Renal pelvis (tissue), 12 donors: Measurements from ENCODE around the gene LIPN. TPM values are rescaled to one million over a fixed set of nuclear protein-coding genes. Genes with fewer than 3 reads are reported as not detected.
"Not testable (repeated sequence)": the region's sequence is repeated elsewhere in the genome, so short reads cannot be mapped to it uniquely, and the experiment has no call there.

Experiments used
- DNase-seq: peaks from one replicate; pipeline ENCODE4 v3.0.0-alpha.2; 2013
- long read RNA-seq, 16 experiments: transcript quantifications; one replicate each; lab custom pipeline, GENCODE V29; 2026
- polyA plus RNA-seq, 3 donors: library from polyadenylated mRNA; unstranded; fragments of 120-200 nt; gene quantifications; one replicate each; pipeline ENCODE4 v1.2.1, GENCODE V29; 2013; ENCODE audit not compliant: insufficient read length in 3 of 3

The LIPN gene, protein sequence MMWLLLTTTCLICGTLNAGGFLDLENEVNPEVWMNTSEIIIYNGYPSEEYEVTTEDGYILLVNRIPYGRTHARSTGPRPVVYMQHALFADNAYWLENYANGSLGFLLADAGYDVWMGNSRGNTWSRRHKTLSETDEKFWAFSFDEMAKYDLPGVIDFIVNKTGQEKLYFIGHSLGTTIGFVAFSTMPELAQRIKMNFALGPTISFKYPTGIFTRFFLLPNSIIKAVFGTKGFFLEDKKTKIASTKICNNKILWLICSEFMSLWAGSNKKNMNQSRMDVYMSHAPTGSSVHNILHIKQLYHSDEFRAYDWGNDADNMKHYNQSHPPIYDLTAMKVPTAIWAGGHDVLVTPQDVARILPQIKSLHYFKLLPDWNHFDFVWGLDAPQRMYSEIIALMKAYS
- polyA plus RNA-seq: not detected
- long read RNA-seq, donor 1: 0 reads
- long read RNA-seq, donor 2: 0 reads
- long read RNA-seq, donor 3: 0 reads
- long read RNA-seq, donor 4: 0 reads
- long read RNA-seq, donor 5: 0 reads
- long read RNA-seq, donor 6: 0 reads
- long read RNA-seq, donor 7: 0 reads
- long read RNA-seq, donor 8: 0 reads
- long read RNA-seq, donor 9: 0 reads
- long read RNA-seq, donor 10: 0 reads
- long read RNA-seq, donor 11: 0 reads
- long read RNA-seq, donor 12: 0 reads
- long read RNA-seq, donor 13: 0 reads
- long read RNA-seq, donor 14: 0 reads
- long read RNA-seq, donor 15: 0 reads
- long read RNA-seq, donor 16: 0 reads

DNA sequence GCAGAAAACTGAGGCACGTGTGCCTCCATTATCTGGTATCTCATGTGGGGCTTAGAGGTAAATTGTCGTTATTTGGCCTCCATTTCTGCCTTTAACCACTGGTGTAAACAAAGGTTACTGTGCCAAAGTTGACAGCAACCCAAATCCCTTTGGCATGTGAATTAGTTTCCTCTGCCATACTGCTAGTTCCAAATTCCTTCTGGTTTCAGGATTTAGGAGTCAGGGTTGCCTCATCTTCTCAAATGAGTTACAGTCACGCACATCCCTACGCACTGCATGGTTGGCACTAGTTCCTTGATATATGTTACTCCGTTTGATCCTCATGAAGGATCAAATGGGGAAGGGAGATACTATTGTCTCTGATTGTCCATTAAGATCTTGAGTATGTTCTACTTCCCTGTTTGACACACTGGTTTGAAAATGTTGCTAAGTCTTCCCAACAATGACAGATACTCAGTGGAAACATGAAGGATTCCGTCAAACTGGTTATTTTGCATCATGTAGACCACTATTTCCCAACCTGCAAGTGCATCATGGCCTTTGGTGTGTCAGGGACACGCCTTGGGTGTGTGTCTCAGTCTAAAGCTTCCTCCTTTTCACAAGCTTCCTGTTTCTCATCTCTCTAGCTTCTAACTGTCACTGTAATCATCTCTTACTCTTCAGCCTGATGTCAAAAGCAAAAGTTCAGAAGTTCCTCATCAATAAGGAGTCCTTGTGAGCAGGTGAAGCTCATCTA lies at the start of gene LIPN:
TSS of gene LIPN (plus strand) at position 655 of the 736 bp plus-strand sequence. CDS start 1,386 bp downstream, outside the sequence.
- no peak for DNase-seq

DNA sequence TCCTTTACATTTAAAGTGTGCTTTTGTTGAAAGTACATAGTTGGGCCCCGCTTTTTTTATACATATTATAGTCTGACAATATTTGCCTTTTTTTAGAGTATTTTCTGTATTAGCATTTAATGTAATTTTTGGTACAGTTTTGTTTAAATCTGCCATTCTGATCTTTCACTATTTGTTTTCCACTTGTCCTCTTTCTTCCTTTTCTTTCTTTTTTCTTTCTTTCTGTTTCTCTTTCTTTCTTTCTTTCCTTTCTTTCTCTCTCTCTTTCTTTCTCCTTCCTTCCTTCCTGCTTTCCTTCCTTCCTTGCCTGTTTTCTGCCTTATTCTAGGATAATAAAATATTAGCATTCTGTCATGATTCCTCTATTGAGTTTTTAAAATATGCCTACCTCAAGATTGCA lies 44.3 kb upstream of the LIPN start:
- DNase-seq: no peak

DNA sequence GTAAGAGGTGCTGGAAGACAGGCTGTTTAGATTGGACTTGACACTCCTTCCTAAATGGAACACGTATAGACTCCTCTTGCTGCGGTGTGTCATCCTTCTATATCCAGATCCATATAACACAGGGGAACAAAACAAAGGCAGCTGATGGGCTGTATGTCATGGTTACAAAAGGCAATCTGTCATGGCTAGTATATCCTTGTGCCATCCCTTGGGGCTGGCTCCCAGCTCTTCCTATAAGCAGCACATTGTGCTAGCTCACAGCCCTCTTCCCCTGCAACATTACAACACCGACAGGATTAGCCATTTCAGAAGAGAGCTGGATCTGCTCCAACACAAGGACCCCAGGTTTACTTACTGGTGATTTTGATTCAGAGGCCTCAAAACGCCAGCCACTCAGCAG lies 38.4 kb upstream of the LIPN start:
- no peak for DNase-seq

DNA sequence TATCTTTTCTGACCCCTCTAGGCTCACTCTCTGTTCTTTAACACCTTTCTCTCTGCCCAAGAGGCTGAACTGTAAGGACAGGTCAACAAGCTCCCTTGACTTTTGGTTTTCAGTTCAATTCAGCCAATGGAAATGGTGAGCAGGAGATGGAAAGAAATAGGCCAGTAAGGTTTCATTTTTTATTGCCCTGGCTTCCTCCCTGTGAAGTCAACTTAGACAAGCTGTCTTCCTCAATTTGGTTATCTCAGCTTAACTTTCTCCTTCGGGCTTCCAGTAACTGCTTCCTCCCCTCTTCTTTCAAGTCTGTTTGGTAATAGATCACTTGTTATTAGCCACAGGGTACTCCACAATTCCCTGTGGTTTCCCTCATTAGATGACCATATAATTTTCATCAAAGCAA lies 34.0 kb upstream of the LIPN start:
- DNase-seq: no peak

DNA sequence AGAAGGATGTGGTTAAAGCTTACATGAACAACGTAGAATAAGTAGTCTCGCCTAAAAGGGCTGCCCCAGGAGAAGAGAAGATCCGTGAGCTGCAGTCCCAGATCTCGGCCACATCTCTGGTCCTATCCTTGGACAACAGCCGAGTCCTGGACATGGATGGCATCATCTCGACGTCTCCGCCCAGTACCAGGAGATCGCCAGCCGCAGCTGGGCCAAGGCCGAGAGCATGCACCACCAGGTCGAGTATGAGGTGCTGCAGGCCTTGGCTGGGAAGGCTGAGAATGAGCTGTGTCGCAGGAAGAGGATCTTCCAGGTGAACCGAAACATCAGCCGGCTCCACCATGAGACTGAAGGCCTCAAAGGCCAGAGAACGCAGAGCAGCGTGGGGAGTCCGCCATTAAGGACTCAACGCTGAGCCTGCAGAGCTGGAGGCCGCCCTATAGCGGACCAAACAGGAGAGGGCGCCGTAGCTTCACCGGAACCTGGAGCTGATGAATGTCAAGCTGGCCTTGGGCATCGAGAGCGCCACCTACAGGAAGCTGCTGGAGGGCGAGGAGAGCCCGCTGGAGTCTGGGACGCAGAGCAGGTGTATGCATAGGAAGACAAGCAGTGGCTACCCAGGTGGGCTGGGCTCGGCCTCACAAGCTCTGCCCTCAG lies 31.6 kb upstream of the LIPN start:
- DNase-seq: no peak

DNA sequence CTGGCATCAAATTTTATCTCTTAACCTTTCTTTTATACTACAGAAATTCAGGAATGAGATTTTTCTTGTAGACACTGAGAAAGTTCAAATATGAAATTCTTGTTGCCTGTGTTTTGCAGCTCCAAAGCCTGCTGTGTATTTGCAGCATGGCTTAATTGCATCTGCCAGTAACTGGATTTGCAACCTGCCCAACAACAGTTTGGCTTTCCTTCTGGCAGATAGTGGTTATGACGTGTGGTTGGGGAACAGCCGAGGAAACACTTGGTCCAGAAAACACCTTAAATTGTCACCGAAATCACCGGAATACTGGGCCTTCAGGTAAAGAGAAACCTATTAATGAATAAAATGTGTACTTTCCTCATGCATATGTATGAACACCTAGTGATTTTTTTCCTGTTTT lies 29.0 kb upstream of the LIPN start:
- no peak for DNase-seq

DNA sequence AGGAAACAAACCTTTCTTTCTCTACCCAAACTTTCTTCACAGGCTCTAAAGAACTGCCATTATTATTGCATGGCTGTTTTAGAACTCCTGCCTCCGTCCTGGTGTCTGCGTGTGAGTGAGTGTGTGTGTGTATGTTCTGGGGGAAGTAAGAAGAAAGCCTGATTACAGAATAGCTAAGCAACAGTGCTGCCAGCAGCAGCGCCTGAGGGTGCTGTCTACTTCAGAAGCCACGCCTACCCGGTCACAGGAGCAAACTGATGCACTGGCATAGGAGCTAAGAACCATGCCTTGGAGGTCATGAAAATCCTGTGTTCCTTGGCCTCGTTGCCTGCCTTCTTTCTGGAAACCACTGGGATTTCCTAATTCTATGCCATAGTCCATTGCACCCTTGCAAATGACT lies 28.5 kb upstream of the LIPN start:
- DNase-seq: no peak

DNA sequence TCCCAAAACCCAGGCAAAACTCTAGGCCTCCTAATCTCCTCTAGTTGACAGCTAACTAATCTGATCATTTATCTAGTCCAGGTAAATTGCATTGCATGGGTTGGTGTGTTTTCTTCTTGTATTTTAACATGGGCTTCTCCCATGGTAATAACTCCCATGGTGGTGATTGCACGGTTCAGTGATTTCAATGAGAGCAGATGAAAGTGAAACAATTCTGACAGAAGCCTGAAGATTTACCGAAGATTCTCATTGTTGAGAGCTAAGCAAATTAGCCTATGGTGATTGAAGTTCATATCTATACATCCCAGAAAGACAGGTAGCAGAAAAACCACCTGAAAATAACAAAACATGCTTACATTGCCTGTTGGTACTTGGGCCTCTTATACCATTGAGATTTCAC lies 26.6 kb upstream of the LIPN start:
- no peak for DNase-seq

DNA sequence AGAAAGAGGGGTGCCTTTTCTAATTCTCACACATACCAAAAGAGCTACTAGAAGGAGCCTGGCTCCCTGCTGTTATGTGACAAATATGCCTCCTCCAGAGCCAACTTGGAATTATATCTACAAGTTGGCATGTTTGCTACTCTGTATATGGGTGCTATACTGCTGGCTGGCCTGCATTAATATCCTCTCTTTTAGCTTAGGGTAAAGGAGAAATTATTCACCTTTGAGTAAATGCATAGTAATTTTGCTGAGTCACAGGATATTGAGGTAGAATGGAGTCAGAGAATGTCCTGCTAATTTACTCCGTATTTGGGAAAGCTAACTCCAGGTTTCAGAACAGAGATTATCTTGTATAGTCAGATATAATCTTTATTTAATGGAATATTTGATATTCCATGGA lies 24.2 kb upstream of the LIPN start:
- no peak for DNase-seq

DNA sequence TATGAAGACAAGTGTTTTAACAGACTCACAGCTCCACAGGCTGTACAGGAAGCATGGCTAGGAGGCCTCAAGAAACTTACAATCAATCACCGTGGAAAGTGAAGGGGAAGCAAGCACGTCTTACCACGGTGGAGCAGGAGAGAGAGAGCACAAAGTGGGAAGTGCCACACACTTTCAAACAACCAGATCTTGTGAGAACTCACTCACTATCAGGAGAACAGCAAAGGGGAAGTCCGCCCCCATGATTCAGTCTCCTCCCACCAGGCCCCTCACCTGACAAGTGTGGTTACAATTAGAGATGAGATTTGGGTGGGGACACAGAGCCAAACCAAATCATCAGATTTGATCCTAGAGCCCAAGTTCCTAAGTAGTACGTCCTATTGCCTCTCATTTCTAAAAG lies 17.9 kb upstream of the LIPN start:
- DNase-seq: not testable (repeated sequence)

DNA sequence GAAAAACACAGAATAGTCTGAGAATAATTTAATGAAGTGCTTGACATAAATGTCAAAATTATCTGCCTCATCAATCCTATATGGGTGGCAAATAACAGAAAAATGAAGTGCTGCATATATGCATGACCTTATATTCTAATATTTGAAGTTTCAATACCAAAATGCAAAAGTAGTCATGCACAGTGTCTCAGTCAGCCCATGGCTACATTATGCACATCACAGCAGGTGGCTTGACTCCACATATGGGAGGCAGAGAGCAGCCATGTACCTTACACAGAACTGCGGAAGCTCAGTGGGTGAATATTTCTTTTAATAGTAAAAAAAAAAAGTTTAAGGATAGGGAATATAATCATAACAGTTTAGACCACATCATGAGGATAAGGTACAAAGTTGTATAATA lies 17.4 kb upstream of the LIPN start:
- no peak for DNase-seq

DNA sequence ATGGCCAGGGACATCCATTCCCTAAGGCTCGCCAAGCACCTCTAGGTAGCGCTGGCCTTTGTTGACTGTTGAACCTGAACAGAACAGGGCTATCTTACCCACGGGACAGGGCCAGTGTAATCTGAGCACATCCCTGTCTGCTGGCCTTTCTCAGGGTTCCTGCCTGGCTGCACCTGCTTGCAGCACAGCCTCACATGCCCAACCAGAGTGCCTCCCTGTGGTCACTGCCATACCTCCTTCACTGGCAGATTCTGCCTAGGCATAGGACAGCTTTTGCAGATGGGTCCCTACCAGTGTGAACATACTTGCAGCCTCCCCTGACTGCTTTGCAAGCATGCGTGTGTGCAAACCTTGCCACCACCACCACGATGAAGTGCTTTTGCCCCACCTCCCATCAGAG lies 15.8 kb upstream of the LIPN start:
- no peak for DNase-seq

DNA sequence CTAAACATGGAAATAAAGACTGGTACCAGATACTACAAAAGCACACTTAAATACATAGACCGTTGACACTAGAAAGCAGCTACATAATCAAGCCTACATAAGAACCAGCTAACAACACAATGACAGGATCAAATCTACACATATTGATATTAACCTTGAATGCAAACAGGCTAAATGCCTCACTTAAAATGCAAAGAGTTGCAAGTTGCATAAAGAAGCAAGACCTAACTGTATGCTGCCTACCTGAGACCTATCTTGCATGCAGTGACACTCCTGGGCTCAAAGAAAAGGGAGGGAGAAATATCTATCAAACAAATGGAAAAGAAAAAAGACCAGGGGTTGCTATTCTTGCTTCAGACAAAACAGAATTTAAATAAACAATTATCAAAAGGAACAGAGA lies 14.2 kb upstream of the LIPN start:
- DNase-seq: no peak

DNA sequence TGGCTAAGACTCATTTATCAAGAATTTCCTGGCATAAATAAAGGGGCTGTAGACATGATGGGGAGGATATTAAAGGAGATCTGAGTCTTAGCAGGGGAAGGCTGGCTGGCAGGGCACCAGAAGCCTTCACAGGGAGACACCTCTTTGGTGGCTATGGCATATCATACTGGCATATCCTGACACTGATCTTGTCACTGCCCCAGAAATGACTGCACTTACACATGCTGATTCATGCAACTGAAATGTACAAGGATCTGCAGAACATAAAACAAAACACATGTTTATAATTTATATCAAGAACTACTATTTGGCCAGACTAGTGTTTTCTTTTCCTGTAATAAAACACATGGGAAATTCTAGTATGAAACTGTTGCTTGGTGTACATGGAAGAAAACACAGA lies 5.5 kb upstream of the LIPN start:
- peak; percentile 9 for DNase-seq

DNA sequence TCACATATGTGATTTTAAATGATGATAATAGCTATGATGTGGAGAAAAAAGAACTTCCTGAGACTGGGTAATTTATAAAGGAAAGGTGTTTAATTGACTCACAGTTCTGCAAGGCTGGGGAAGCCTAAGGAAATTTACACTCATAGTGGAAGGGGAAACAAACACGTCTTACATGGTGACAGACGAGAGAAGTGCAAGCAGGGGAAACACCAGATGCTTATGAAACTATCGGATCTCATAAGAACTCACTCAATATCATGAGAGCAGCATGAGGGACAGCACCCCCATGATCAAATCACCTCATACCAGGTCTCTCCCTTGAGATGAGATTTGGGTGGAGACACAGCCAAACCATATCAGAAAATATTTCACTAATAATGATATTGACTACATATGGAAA lies 4.1 kb upstream of the LIPN start:
- no peak for DNase-seq

DNA sequence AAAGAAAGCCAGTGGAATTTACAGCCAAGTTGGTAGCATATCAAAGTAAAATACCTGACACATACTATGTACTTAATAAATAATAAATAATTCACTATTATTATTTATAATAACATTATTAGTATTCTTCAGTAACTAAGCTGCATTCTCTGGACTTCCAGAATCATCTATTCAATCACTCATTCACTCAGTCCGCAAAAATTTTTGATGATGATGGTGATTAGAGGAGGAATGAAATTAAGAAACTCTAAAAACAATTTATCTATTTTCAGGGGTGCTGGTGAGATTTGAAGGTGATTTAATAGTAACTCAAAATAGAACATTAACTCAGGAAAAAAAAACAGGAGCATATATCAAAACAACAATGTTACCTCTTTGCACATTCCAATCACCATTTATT lies 3.2 kb upstream of the LIPN start:
- no peak for DNase-seq

DNA sequence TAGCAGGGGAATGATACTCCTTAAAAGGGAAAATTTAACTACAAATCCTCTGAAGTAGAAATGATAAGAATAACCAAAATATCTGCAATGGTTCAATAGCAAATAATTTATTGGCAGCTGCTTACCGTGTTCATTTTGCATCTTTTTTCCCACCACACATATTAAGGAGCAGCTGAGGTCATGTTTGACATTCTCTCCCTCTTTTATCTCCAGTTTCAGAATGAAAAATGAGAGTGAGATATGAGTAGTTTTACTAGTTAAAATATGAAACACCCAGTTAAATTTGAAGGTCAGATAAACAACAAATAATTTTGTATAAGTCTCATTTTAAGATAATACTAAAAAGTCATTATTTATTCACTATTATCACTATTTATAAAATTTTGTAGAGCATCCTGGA lies 3.1 kb downstream of the LIPN start:
- no peak for DNase-seq

DNA sequence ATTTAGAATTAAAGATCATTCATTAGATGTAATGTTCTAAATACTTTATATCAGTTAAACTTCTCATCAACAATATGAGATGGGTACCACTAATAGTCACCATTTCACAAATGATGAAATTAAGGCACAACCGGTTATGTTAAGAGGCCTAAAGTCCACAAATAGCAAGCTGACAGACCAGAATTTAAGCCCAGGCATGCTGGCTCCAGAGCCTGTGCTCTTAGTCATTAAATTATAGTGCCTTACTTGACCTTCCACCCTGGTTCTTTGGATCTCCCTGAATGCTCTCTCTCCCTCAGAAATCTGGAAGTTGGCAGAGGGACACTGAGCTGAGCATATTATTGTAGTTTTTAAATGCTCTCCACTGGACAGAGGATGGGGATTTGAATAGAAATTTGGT lies 3.6 kb downstream of the LIPN start:
- DNase-seq: peak; percentile 19

DNA sequence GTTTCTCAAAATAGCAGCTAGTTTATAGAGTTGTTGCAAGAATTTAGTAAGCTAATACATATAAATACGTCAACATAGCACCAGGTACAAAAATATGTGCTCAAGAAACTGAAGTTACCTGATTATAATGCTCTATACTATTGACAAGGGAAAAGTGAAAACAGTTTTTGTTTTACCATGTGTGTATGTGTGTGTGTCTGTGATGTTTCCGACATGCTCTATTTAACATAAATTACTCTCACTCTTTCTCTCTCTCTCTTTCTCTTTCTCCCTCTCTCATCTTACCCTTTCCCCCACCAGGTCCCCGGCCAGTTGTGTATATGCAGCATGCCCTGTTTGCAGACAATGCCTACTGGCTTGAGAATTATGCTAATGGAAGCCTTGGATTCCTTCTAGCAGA lies 4.3 kb downstream of the LIPN start:
- no peak for DNase-seq

DNA sequence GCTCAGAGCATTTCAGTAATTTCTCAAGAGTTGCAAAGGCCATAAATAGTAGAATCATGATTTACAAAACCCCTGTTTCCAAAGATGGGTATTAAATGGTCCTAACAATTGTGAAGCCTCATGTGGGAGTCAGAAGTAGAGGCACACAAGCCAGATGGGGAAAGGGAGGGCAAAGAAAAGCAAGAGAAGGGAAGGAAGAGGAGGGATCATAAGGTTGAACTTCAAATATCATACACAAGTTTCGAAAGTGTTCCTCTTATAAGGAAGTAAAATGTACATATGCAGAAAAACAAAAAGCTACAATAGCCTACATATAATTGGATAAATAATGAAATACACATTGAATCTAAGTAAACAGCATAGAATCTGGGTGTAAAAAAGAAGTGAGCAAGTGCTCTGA lies 6.0 kb downstream of the LIPN start:
- DNase-seq: no peak

DNA sequence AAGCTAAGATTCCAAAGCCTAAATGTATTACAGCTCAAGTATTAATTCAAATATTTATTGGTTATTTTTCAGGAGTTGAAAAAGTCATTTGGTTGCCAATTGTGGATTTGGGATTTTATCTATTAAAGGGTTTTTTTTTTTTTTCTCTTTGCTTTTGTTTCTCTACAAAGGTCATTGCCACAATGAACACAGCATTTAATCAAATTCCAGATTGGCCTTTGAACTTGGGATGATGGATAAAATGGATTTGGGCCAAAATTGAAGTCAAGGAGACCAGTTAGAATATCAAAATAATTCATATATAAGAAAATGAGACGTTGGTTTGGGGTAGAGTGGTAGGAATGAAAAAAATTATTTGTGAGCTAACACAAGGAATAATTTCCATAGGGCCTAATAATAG lies 9.6 kb downstream of the LIPN start:
- DNase-seq: no peak

DNA sequence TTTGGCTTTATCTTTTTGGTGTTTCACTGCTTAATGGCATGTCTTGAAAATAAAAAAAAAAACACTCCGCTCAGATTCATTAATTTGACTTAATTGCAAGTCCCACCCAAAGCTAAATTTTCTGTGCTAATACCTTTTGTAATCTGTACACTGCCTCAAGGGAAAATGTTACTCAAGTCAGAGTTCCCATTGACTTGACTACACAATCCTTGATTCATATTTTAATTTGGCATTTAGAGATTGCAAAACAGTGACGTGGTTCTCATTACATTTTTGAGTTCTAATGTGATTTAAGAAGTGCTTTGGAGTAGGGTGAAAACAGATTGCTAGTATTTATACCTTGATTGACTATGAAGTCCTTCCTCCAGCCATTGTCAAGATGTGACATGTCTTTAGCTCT lies 21.4 kb downstream of the LIPN start:
- no peak for DNase-seq
